GM18951 (cell line): Measurements from ENCODE around the gene LSG1.

Experiments used
- POLR2A ChIP-seq: IDR thresholded peaks from 4 replicates; pipeline ENCODE4 v1.6.1; 2011; ENCODE audit warnings: mild to moderate bottlenecking; ENCODE audit not compliant: insufficient read length, insufficient read depth; ENCODE audit errors: extremely low read depth
- in situ Hi-C: fragments of 300-500 bp; cut with MboI; formaldehyde crosslinking; loops from one replicate; pipeline ENCODE4 v1.12.0; 2022; ENCODE audit warnings: low sequenced_read_pairs, mixed read lengths, inconsistent platforms; ENCODE audit not compliant: unreplicated experiment

Gene LSG1

DNA sequence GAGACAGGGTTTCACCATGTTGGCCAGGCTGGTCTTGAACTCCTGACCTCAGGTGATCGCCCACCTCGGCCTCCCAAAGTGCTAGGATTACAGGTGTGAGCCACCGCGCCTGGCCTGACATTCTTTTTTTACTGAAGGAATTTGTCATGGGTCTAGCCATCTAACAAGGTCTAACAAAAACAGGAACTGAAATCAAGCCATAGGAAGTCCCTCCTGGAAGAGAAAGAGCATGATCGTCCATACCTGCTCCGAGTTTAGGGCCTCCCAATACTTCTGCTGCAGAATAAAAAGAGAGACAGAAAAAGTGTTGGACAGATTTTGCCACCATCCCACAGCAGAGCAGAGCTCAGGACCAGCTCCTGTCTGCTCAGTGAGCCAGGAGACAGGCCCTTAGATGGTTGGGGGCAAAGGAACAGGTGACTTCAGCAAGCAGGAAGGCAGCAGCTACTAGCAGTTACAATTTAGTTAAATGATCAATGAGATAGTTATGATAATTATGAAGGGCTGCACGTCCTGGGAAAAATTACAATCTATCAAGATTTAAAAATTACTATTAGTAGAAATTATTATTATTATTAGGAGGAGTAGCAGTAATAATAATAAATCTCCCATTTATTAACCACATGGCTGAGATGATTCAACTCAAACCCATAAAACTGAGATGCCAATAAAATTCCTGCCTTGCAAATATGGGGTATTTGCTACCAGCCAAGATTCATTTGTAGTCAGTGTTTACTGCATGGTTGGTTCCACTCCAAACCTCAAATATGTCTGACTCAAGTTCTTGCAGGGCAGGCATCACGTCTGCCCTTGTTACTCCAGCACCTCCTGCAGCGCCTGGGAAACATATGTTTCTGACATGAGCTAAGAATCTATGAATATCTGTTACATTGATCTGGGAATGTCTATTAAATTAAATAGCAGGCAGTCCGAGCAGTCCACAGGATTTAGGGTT lies 78.9 kb downstream of the LSG1 start:
- TF ChIP-seq POLR2A, result no peak
- in situ Hi-C loops, result loop anchor here (10.0 kb wide), 1 partner anchor 118 kb away; no protein-coding TSS in a partner anchor
